Skeletal muscle tissue (tissue), 4 donors: ENCODE results near the gene TRAM1L1. TPM values are rescaled to one million over a fixed set of nuclear protein-coding genes. Genes with fewer than 3 reads are reported as not detected.

ENCODE experiments used
- H3K27ac ChIP-seq: one replicate; pipeline ENCODE4 v1.7.0; 2013; ENCODE audit warnings: mild to moderate bottlenecking, low read depth, low read length, inconsistent platforms
- H3K27me3 ChIP-seq, 3 donors: one replicate each; pipeline ENCODE4 v1.7.0; 2013; ENCODE audit warnings: low read length in 3 of 3; ENCODE audit not compliant: control insufficient read depth in 3 of 3, insufficient read depth in 3 of 3
- H3K36me3 ChIP-seq, 3 donors: one replicate each; pipeline ENCODE4 v1.7.0; 2013; ENCODE audit warnings: low read length in 3 of 3; ENCODE audit not compliant: control insufficient read depth in 3 of 3, insufficient read depth in 3 of 3
- H3K4me1 ChIP-seq, 3 donors: one replicate each; pipeline ENCODE4 v1.7.0; 2013; ENCODE audit warnings: low read length in 3 of 3, mild to moderate bottlenecking in 3 of 3; ENCODE audit not compliant: control insufficient read depth in 3 of 3, insufficient read depth in 3 of 3
- H3K4me3 ChIP-seq, 3 donors: one replicate each; pipeline ENCODE4 v1.7.0; 2013; ENCODE audit warnings: low read length in 3 of 3
- H3K9ac ChIP-seq, 3 donors: one replicate each; pipeline ENCODE4 v1.7.0; 2013; ENCODE audit warnings: low read length in 3 of 3, mild to moderate bottlenecking in 3 of 3, moderate library complexity in 2 of 3, low read depth in 1 of 3
- H3K9me3 ChIP-seq, 3 donors: one replicate each; pipeline ENCODE4 v1.7.0; 2013; ENCODE audit warnings: low read length in 3 of 3; ENCODE audit not compliant: control insufficient read depth in 3 of 3
- total RNA-seq: library from RNA; depleted of rRNA; stranded (reverse); fragments of >200 nt; gene quantifications from one replicate; pipeline ENCODE4 v1.2.3, GENCODE V29; 2014
- donor health status: Osteomylitis.

Gene TRAM1L1
- total RNA-seq, result 5.7 TPM

DNA sequence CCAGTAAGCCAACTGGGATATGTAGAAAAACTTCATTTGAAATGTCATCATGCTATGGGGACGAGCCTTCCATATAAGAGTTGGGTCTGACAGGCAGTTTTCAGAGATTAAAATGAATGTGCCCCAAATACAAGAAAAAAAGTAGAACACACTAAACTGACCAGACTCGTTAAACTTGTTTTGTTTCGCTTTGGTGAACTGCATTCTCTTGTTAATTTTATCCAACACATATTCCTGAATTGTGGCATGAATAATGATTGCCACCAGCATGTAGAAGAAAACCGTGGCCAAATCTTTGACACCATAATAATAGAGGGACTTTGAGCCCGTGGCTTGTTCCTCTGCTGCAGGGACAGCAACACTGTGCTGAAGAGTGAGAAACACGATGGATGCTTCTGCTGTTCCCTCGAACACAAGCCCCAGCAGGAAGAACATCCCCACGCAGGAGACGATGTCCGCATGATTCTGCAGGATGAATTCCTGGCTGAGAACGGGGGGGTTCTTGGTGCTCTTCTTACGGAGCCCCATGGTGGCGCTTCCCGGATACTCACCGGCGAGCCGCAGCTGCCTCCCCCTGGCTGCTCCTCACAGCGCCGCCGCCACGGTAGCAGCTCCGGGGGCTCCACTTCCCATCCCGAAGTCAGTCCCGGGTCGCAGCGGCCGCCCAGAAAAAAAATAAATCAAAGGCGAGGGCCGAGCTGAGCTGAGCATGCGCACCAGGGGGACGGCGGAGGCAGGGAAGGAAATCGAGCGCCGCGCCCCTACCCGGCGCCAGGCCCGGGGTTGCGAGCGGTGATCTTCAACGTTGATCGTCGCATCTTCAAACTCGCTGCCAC, at the start of gene TRAM1L1:
TSS of gene TRAM1L1 (minus strand) at position 711 of the 836 bp plus-strand sequence. CDS start at position 528, 183 bp downstream.
- no peaks in the 10 kb centered on the region for H3K9me3 ChIP-seq
- H3K27me3 ChIP-seq, result no peaks in the 10 kb centered on the region
- H3K36me3 ChIP-seq, result no peaks in the 10 kb centered on the region
- no peak within 1 kb of the TSS for H3K27ac ChIP-seq
- peak within 1 kb of the TSS; percentile 56 to 71 (median 68) for H3K9ac ChIP-seq
- H3K4me1 ChIP-seq, result no peaks in the 10 kb centered on the region
- peak within 1 kb of the TSS; percentile 73 to 77 (median 75) for H3K4me3 ChIP-seq

- Histone ChIP-seq H3K4me1 (no peaks in the 10 kb centered on the region), H3K9me3 (no peaks in the 10 kb centered on the region), H3K4me3 (no peak overlapping the region), H3K36me3 (no peaks in the 10 kb centered on the region), H3K27ac (no peak overlapping the region), H3K27me3 (no peaks in the 10 kb centered on the region), H3K9ac (no peak overlapping the region)
Measured at GRCh38 chr4:117134386-117134785, 49.0 kb upstream of the TRAM1L1 start.

DNA sequence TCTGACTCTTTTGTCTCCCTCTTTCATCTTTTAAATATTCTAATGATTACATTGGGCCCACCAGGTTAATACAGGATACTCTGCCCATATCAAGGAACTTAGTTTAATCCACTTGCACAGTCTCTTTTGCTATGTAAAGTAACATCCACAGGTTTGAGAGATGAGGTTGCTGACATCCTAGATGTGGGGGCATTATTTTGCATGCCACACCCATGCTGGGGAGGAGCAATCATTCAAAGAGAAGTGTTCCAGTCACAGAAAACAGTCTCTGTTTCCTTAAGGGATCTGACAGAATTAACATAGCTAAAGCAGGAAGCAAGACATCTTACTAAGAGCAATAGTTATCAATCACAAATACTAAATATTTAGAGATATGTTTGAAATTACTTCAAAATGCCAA, 11.5 kb upstream of the TRAM1L1 start:
- H3K9ac ChIP-seq, result no peak overlapping the region
- no peaks in the 10 kb centered on the region for H3K4me1 ChIP-seq
- no peak overlapping the region for H3K27ac ChIP-seq
- no peak overlapping the region for H3K4me3 ChIP-seq
- no peaks in the 10 kb centered on the region for H3K9me3 ChIP-seq
- no peaks in the 10 kb centered on the region for H3K27me3 ChIP-seq
- H3K36me3 ChIP-seq, result no peaks in the 10 kb centered on the region

GRCh38 chr4:117096462-117096861, 11.1 kb upstream of the TRAM1L1 start:
- Histone ChIP-seq H3K4me3 (no peak overlapping the region), H3K27ac (no peak overlapping the region), H3K9me3 (no peaks in the 10 kb centered on the region), H3K9ac (no peak overlapping the region), H3K4me1 (no peaks in the 10 kb centered on the region), H3K27me3 (no peaks in the 10 kb centered on the region), H3K36me3 (no peaks in the 10 kb centered on the region)

GRCh38 chr4:117093571-117093970, 8.2 kb upstream of the TRAM1L1 start:
- no peaks in the 10 kb centered on the region for H3K27me3 ChIP-seq
- no peak overlapping the region for H3K9ac ChIP-seq
- no peaks in the 10 kb centered on the region for H3K4me1 ChIP-seq
- no peak overlapping the region for H3K4me3 ChIP-seq
- H3K27ac ChIP-seq, result no peak overlapping the region
- no peaks in the 10 kb centered on the region for H3K9me3 ChIP-seq
- H3K36me3 ChIP-seq, result no peaks in the 10 kb centered on the region

DNA sequence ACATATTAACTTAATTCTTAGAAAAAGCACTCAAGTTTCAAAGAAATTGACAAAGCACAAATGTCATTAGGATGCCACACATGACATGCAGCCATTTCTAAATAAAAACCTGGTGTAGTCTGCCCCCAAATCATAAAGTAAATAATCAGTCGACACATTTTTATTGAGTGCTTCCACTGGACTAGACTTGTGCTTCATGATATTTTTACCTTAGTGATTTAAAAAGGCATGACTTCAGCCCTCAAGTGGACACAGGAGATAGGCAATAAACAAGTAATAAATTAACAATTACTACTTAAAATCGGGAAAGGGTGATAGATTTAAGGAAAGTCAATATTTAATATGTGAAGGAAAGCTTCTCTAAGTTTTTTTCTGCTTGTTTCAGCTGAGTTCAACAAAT, 7.6 kb downstream of the TRAM1L1 start:
- no peak overlapping the region for H3K4me3 ChIP-seq
- no peaks in the 10 kb centered on the region for H3K36me3 ChIP-seq
- no peaks in the 10 kb centered on the region for H3K27me3 ChIP-seq
- H3K27ac ChIP-seq, result no peak overlapping the region
- H3K9me3 ChIP-seq, result peaks cover 0 to 4% (median 0%) of the 10 kb centered on the region in 3 donors
- no peaks in the 10 kb centered on the region for H3K4me1 ChIP-seq
- H3K9ac ChIP-seq, result no peak overlapping the region

GRCh38 chr4:117068120-117068519, 17.3 kb downstream of the TRAM1L1 start:
- Histone ChIP-seq H3K36me3 (no peaks in the 10 kb centered on the region), H3K9ac (no peak overlapping the region), H3K4me1 (no peaks in the 10 kb centered on the region), H3K9me3 (no peaks in the 10 kb centered on the region), H3K4me3 (no peak overlapping the region), H3K27ac (no peak overlapping the region), H3K27me3 (no peaks in the 10 kb centered on the region)

DNA sequence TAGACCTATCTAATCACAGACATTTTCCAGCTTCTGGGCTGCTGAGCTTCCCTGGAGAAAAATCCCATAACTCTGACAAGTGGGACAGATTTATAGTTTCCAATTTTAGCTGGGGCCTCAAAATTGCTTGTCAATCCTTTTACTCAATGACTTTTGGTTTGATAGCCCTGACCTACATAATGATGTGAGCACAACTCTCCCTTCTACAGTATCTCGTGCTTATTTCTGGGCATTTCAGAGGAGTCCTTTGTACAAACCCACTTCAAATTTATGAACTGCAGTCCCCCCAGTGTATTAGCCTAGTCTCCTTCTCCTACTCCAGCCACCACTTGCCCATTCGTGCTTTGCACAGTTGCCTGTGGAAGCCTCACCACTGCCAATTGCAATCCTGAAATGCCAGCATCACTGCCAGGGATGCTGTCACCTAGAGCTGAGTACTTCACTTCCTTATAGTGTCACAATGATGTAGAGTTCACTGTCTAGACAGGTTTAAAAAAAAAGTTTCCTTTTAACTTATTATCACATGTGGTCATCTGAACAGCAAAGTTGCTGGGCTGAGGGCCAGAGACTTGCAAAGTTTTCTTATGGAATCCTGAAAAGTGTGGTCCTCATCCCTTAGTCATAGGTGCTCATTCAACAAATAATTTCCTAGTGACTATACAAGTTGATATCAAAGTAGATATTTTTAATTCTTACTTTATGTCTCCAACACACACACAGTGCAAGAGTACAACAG, 21.2 kb downstream of the TRAM1L1 start:
- H3K27me3 ChIP-seq, result no peaks in the 10 kb centered on the region
- no peak overlapping the region for H3K9ac ChIP-seq
- no peak overlapping the region for H3K27ac ChIP-seq
- no peaks in the 10 kb centered on the region for H3K36me3 ChIP-seq
- no peak overlapping the region for H3K4me3 ChIP-seq
- H3K4me1 ChIP-seq, result no peaks in the 10 kb centered on the region
- no peaks in the 10 kb centered on the region for H3K9me3 ChIP-seq

DNA sequence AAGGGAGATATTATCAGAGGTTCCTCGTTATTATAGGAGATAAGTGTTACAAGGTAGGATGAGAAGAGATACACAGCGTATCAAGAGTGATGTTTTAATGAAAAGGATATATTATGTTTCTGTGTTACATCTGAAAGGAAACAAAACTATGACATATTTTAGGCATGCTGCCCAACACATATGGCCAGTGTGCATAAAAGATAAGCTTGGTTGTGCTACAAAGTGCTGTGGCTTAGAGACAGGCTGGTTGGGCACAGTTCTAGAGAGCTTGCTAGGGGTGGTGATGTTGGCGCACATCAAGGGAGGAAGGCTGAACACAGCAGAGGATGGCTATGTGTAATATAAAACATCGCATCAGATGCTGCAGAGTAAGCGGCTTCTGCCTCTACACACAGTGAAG, 42.4 kb downstream of the TRAM1L1 start:
- Histone ChIP-seq H3K36me3 (no peaks in the 10 kb centered on the region), H3K9ac (no peak overlapping the region), H3K27ac (no peak overlapping the region)

More for the DNA sequence above, 42.4 kb downstream of the TRAM1L1 start:
- H3K4me3 ChIP-seq, result no peak overlapping the region
- H3K4me1 ChIP-seq, result no peaks in the 10 kb centered on the region
- H3K9me3 ChIP-seq, result peaks cover 0 to 2% (median 2%) of the 10 kb centered on the region in 3 donors
- H3K27me3 ChIP-seq, result no peaks in the 10 kb centered on the region
